ENCODE results near the gene TIAM1. TPM values are rescaled to one million over a fixed set of nuclear protein-coding genes. Genes with fewer than 3 reads are reported as not detected.
A peak's percentile ranks its signal among the peaks of the same experiment; 100 is the strongest.

The TIAM1 gene
- total RNA-seq, 4 donors from 2014 or later = 5.4 to 10.6 (median 6.0) TPM

DNA sequence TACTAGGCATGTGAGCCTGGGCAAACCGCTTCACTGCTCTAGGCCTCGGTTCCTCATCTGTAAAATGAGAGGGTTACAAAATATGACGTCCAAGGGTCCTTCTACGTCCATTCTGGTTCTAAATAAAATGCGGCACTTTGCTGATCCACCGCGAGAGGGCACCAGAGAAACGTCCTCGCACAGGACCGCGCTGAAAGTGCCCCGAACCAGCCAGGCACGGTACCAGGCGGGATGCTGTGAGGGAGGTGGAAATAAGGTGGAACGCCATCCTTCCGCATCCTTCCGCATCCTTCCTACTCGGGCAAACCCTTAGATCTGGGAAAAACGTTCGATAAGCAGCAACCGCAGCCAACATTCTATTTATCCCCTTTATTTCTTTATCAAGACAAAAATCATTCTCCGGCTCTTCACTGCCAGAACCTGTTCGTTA, 245.5 kb downstream of the TIAM1 start:
- intact Hi-C loops (cut with DNase I) = loop anchor here (10.0 kb wide), 1 partner anchor 506 kb away; no protein-coding TSS in a partner anchor

GRCh38 chr21:31092832-31093625, 251.0 kb downstream of the TIAM1 start:
- Histone ChIP-seq H3K4me1 (no peaks in the 10 kb centered on the region), H3K27me3 (peaks cover 0 to 10% (median 0%) of the 10 kb centered on the region in 4 donors), H3K27ac (replicated peaks in 1 of 4) (no peak overlapping the region), H3K36me3 (no peaks in the 10 kb centered on the region), H3K4me3 (no peak overlapping the region), H3K9me3 (no peaks in the 10 kb centered on the region)
- intact Hi-C loops (cut with DNase I) = loop anchor here (10.0 kb wide), 1 partner anchor 512 kb away; no protein-coding TSS in a partner anchor
- TF ChIP-seq, protein P1, sequence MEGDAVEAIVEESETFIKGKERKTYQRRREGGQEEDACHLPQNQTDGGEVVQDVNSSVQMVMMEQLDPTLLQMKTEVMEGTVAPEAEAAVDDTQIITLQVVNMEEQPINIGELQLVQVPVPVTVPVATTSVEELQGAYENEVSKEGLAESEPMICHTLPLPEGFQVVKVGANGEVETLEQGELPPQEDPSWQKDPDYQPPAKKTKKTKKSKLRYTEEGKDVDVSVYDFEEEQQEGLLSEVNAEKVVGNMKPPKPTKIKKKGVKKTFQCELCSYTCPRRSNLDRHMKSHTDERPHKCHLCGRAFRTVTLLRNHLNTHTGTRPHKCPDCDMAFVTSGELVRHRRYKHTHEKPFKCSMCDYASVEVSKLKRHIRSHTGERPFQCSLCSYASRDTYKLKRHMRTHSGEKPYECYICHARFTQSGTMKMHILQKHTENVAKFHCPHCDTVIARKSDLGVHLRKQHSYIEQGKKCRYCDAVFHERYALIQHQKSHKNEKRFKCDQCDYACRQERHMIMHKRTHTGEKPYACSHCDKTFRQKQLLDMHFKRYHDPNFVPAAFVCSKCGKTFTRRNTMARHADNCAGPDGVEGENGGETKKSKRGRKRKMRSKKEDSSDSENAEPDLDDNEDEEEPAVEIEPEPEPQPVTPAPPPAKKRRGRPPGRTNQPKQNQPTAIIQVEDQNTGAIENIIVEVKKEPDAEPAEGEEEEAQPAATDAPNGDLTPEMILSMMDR (IDR thresholded peaks at IDR 0.05) = no peak
- TF ChIP-seq EP300 (IDR thresholded peaks at IDR 0.05) (no peak), POLR2AphosphoS5 (IDR thresholded peaks at IDR 0.05) (no peak), POLR2A (IDR thresholded peaks at IDR 0.05; ENCODE audit: low read depth) (no peak)
- DNase-seq (ENCODE audit: extremely low spot score) = peak; percentile 31
- 82% methylated on average over 7 of the region's 7 CpGs for WGBS

More for the DNA sequence above, 245.5 kb downstream of the TIAM1 start:
- H3K27me3 ChIP-seq = peaks cover 0 to 14% (median 0%) of the 10 kb centered on the region in 4 donors
- no peak overlapping the region for H3K4me3 ChIP-seq
- H3K4me1 ChIP-seq = no peaks in the 10 kb centered on the region
- WGBS = 18% methylated on average over 23 of the region's 23 CpGs
- no peaks in the 10 kb centered on the region for H3K9me3 ChIP-seq
- no peak overlapping the region for H3K27ac ChIP-seq (replicated peaks in 1 of 4)
- DNase-seq (ENCODE audit: extremely low spot score) = peak; percentile 92
- H3K36me3 ChIP-seq = no peaks in the 10 kb centered on the region
- TF ChIP-seq, protein P1 (IDR thresholded peaks at IDR 0.05) = peak; percentile 64 to 87 (median 69)
- TF ChIP-seq POLR2AphosphoS5 (IDR thresholded peaks at IDR 0.05) = no peak

GRCh38 chr21:31090376-31090775, 253.7 kb downstream of the TIAM1 start:
- Histone ChIP-seq H3K4me1 (peaks cover 0 to 5% (median 2%) of the 10 kb centered on the region in 4 donors), H3K4me3 (no peak overlapping the region), H3K9me3 (no peaks in the 10 kb centered on the region), H3K27me3 (peaks cover 0 to 10% (median 0%) of the 10 kb centered on the region in 4 donors), H3K36me3 (no peaks in the 10 kb centered on the region), H3K27ac (replicated peaks in 1 of 4) (no peak overlapping the region)
- TF ChIP-seq, protein P1 (IDR thresholded peaks at IDR 0.05) = no peak
- TF ChIP-seq POLR2A (IDR thresholded peaks at IDR 0.05; ENCODE audit: low read depth) (no peak), EP300 (IDR thresholded peaks at IDR 0.05) (no peak), POLR2AphosphoS5 (IDR thresholded peaks at IDR 0.05) (no peak)
- intact Hi-C loops (cut with DNase I) = loop anchor here (10.0 kb wide), 1 partner anchor 514 kb away; no protein-coding TSS in a partner anchor
- DNase-seq (ENCODE audit: extremely low spot score) = no peak

- no peaks in the 10 kb centered on the region for H3K9me3 ChIP-seq
- H3K4me3 ChIP-seq = no peak overlapping the region
- H3K4me1 ChIP-seq = peaks cover 0 to 5% (median 2%) of the 10 kb centered on the region in 4 donors
- H3K27ac ChIP-seq (replicated peaks in 1 of 4) = no peak overlapping the region
- WGBS = 80% methylated on average over 29 of the region's 29 CpGs
- H3K36me3 ChIP-seq = no peaks in the 10 kb centered on the region
- DNase-seq (ENCODE audit: extremely low spot score) = no peak
- TF ChIP-seq EP300 (IDR thresholded peaks at IDR 0.05) = no peak
- TF ChIP-seq POLR2AphosphoS5 (IDR thresholded peaks at IDR 0.05) = no peak
- no peak for TF ChIP-seq POLR2A (IDR thresholded peaks at IDR 0.05; ENCODE audit: low read depth)
- TF ChIP-seq, protein P1 (IDR thresholded peaks at IDR 0.05) = no peak
- peaks cover 0 to 10% (median 0%) of the 10 kb centered on the region in 4 donors for H3K27me3 ChIP-seq
- intact Hi-C loops (cut with DNase I) = loop anchor here (5.0 to 10.0 kb wide), 2 partner anchors 746 to 1044 kb away; no protein-coding TSS in a partner anchor
Observed at GRCh38 chr21:31088474-31088751, 255.6 kb downstream of the TIAM1 start.

All from esophagus muscularis mucosa (tissue), 4 donors.